H9 (cell line): ENCODE measurements around the gene NSRP1. TPM values are rescaled to one million over a fixed set of nuclear protein-coding genes. Genes with fewer than 3 reads are reported as not detected.

ENCODE experiments used
- DNase-seq: peaks from one replicate; pipeline ENCODE4 v3.0.0-alpha.2; 2017
- H2AFZ ChIP-seq: one replicate; pipeline ENCODE4 v1.6.1; 2013; ENCODE audit warnings: mild to moderate bottlenecking, low read length, control low read depth, moderate library complexity
- H2AK5ac ChIP-seq: 2 replicates; pipeline ENCODE4 v1.6.1; 2013; ENCODE audit warnings: low read length, control low read depth, mixed read lengths; ENCODE audit not compliant: insufficient read length
- H2BK120ac ChIP-seq: one replicate; pipeline ENCODE4 v1.6.1; 2013; ENCODE audit warnings: low read depth, mild to moderate bottlenecking, low read length, control low read depth, inconsistent platforms; ENCODE audit not compliant: poor library complexity, severe bottlenecking
- H2BK12ac ChIP-seq: 2 replicates; pipeline ENCODE4 v1.6.1; 2013; ENCODE audit warnings: low read length, control low read depth, mixed read lengths, low read depth; ENCODE audit not compliant: insufficient read length
- H2BK15ac ChIP-seq: 2 replicates; pipeline ENCODE4 v1.6.1; 2013; ENCODE audit warnings: low read depth, low read length, control low read depth
- H2BK20ac ChIP-seq: one replicate; pipeline ENCODE4 v1.6.1; 2013; ENCODE audit warnings: low read depth, mild to moderate bottlenecking, low read length, control low read depth, inconsistent platforms; ENCODE audit not compliant: poor library complexity, severe bottlenecking
- H2BK5ac ChIP-seq: 2 replicates; pipeline ENCODE4 v1.6.1; 2013; ENCODE audit warnings: low read length, control low read depth, mixed read lengths; ENCODE audit not compliant: insufficient read length
- H3K14ac ChIP-seq: 2 replicates; pipeline ENCODE4 v1.6.1; 2013; ENCODE audit warnings: low read length, control low read depth; ENCODE audit not compliant: insufficient read depth
- H3K18ac ChIP-seq: 2 replicates; pipeline ENCODE4 v1.6.1; 2013; ENCODE audit warnings: low read depth, mild to moderate bottlenecking, mixed read lengths, low read length, control low read depth; ENCODE audit not compliant: insufficient read length
- H3K23ac ChIP-seq: 2 replicates; pipeline ENCODE4 v1.6.1; 2013; ENCODE audit warnings: low read length, control low read depth, mixed read lengths, low read depth; ENCODE audit not compliant: insufficient read length
- H3K23me2 ChIP-seq: 2 replicates; pipeline ENCODE4 v1.6.1; 2013; ENCODE audit warnings: low read depth, mild to moderate bottlenecking, mixed read lengths, low read length, control low read depth; ENCODE audit not compliant: insufficient read length, poor library complexity, severe bottlenecking
- H3K27ac ChIP-seq: 2 replicates; pipeline ENCODE4 v1.5.1; 2013; ENCODE audit warnings: low read length, control low read depth, mixed read lengths, low read depth; ENCODE audit not compliant: insufficient read length
- H3K27me3 ChIP-seq: 2 replicates; pipeline ENCODE4 v1.6.1; 2013; ENCODE audit warnings: low read length, control low read depth, inconsistent platforms; ENCODE audit not compliant: insufficient read depth
- H3K4ac ChIP-seq: 2 replicates; pipeline ENCODE4 v1.6.1; 2013; ENCODE audit warnings: low read depth, mild to moderate bottlenecking, control low read depth, inconsistent platforms, low read length, moderate library complexity
- H3K4me1 ChIP-seq: 2 replicates; pipeline ENCODE4 v1.6.1; 2013; ENCODE audit warnings: low read length, control low read depth, inconsistent platforms; ENCODE audit not compliant: insufficient read depth
- H3K4me2 ChIP-seq: 2 replicates; pipeline ENCODE4 v1.6.1; 2013; ENCODE audit warnings: low read length, control low read depth, mixed read lengths; ENCODE audit not compliant: insufficient read length, insufficient read depth
- H3K56ac ChIP-seq: 2 replicates; pipeline ENCODE4 v1.6.1; 2013; ENCODE audit warnings: low read depth, mild to moderate bottlenecking, mixed read lengths, low read length, control low read depth; ENCODE audit not compliant: insufficient read length
- H3K79me1 ChIP-seq: 2 replicates; pipeline ENCODE4 v1.6.1; 2013; ENCODE audit warnings: low read depth, mild to moderate bottlenecking, moderate library complexity, low read length, control low read depth, inconsistent platforms; ENCODE audit not compliant: insufficient read depth, poor library complexity, severe bottlenecking
- H3K79me2 ChIP-seq: 2 replicates; pipeline ENCODE4 v1.6.1; 2013; ENCODE audit warnings: low read length, control low read depth, inconsistent platforms; ENCODE audit not compliant: insufficient read depth
- H3K9ac ChIP-seq: 2 replicates; pipeline ENCODE4 v1.6.1; 2013; ENCODE audit warnings: low read length, control low read depth, mixed read lengths; ENCODE audit not compliant: insufficient read length; ENCODE audit errors: extremely low read depth
- H3K9me3 ChIP-seq: one replicate; pipeline ENCODE4 v1.6.1; 2013; ENCODE audit warnings: low read depth, low read length, inconsistent platforms; ENCODE audit not compliant: control insufficient read depth
- H3T11ph ChIP-seq: one replicate; pipeline ENCODE4 v1.6.1; 2013; ENCODE audit warnings: mild to moderate bottlenecking, low read length, control low read depth, inconsistent platforms
- H4K20me1 ChIP-seq: one replicate; pipeline ENCODE4 v1.6.1; 2013; ENCODE audit not compliant: control insufficient read depth, insufficient read length, insufficient read depth
- H4K5ac ChIP-seq: 2 replicates; pipeline ENCODE4 v1.6.1; 2013; ENCODE audit warnings: low read depth, mild to moderate bottlenecking, mixed read lengths, low read length, control low read depth; ENCODE audit not compliant: insufficient read length
- H4K8ac ChIP-seq: replicated peaks from 2 replicates; pipeline ENCODE4 v1.6.1; 2013; ENCODE audit warnings: low read length, control low read depth, mixed read lengths, low read depth; ENCODE audit not compliant: insufficient read length
- H4K91ac ChIP-seq: 2 replicates; pipeline ENCODE4 v1.6.1; 2013; ENCODE audit warnings: low read depth, mild to moderate bottlenecking, moderate library complexity, mixed read lengths, low read length, control low read depth; ENCODE audit not compliant: insufficient read length
- H3K27ac Mint-ChIP-seq, 3 experiments: 2 replicates in 2 of 3; 3 replicates in 1 of 3; pipeline ENCODE4 v1.8.0; 2020 to 2021; ENCODE audit warnings: mixed read lengths in 3 of 3, mild to moderate bottlenecking in 1 of 3, moderate library complexity in 1 of 3
- H3K27me3 Mint-ChIP-seq: 2 replicates; pipeline ENCODE4 v1.8.0; 2021; ENCODE audit warnings: low read depth, mild to moderate bottlenecking, moderate library complexity, mixed read lengths
- H3K36me3 Mint-ChIP-seq, 3 experiments: 2 replicates in 2 of 3; 3 replicates in 1 of 3; pipeline ENCODE4 v1.8.0; 2020 to 2021; ENCODE audit warnings: low read depth in 3 of 3, mixed read lengths in 3 of 3; ENCODE audit not compliant: insufficient read depth in 1 of 3
- H3K4me1 Mint-ChIP-seq, 2 experiments: 2 replicates each; pipeline ENCODE4 v1.8.0; 2020; ENCODE audit warnings: mixed read lengths in 2 of 2
- H3K4me3 Mint-ChIP-seq, 2 experiments: 2 replicates in 1 of 2; 3 replicates in 1 of 2; pipeline ENCODE4 v1.8.0; 2020 to 2021; ENCODE audit warnings: mild to moderate bottlenecking in 2 of 2, mixed read lengths in 2 of 2, moderate library complexity in 1 of 2
- H3K9me3 Mint-ChIP-seq, 2 experiments: 2 replicates in 1 of 2; 3 replicates in 1 of 2; pipeline ENCODE4 v1.8.0; 2020; ENCODE audit warnings: mild to moderate bottlenecking in 2 of 2, mixed read lengths in 2 of 2, moderate library complexity in 1 of 2
- CTCF ChIP-seq: fragments of 200-600 bp; sonication (generic); conservative IDR thresholded peaks from 3 replicates; pipeline ENCODE4 v1.8.0; 2021; ENCODE audit warnings: antibody characterized with exemption, mild to moderate bottlenecking
- WGBS: extraction: QIAGEN DNeasy Blood & Tissue Kit; methylation state at CpG from one replicate; pipeline ENCODE4 v1.1.7; 2013; ENCODE audit warnings: missing lambda C conversion rate, low lambda C conversion rate, mixed read lengths; ENCODE audit not compliant: insufficient read length; ENCODE audit errors: extremely low coverage; 5-methylcytosine and 5-hydroxymethylcytosine counted together
- total RNA-seq: library from RNA; stranded (reverse); gene quantifications from 2 replicates; pipeline ENCODE4 v1.2.1, GENCODE V29; 2021

The NSRP1 gene
- total RNA-seq, 1 experiment from 2014 or later, result 33.3 TPM

GRCh38 chr17:30176855-30177254 is 60.2 kb downstream of the NSRP1 start:
- Mint-ChIP-seq H3K36me3 (peaks cover 15 to 58% (median 49%) of the 10 kb centered on the region in 3 experiments; a peak in 6 of 7 replicates), H3K27me3 (no peaks in the 10 kb centered on the region), H3K27ac (no peak overlapping the region), H3K4me3 (no peak overlapping the region), H3K9me3 (no peaks in the 10 kb centered on the region), H3K4me1 (no peaks in the 10 kb centered on the region)
- Histone ChIP-seq H2BK12ac (no peak overlapping the region), H3K56ac (no peak overlapping the region), H3K9ac (no peak overlapping the region), H3K18ac (no peak overlapping the region), H3K14ac (no peak overlapping the region), H2AFZ (no peak overlapping the region), H3K4me2 (no peak overlapping the region), H3K23ac (no peak overlapping the region), H4K91ac (no peak overlapping the region), H3K79me1 (no peaks in the 10 kb centered on the region), H3K79me2 (no peaks in the 10 kb centered on the region), H3K9me3 (no peaks in the 10 kb centered on the region), H2BK15ac (no peak overlapping the region), H2AK5ac (no peak overlapping the region), H3K27me3 (no peaks in the 10 kb centered on the region), H3K27ac (no peak overlapping the region), H3K23me2 (no peaks in the 10 kb centered on the region), H2BK5ac (no peak overlapping the region), H3T11ph (no peak overlapping the region), H4K8ac (no peak overlapping the region), H2BK20ac (no peak overlapping the region), H2BK120ac (no peak overlapping the region), H3K4ac (no peak overlapping the region), H3K4me1 (no peaks in the 10 kb centered on the region), H4K5ac (no peak overlapping the region), H4K20me1 (no peaks in the 10 kb centered on the region)
- DNase-seq, result no peak
- no peak for TF ChIP-seq CTCF
- no CpG with 5 or more reads among the region's 5 CpGs for WGBS
